HG03520 (cell line): ENCODE results near the gene RFX1.
"Not testable (repeated sequence)": the region's sequence is repeated elsewhere in the genome, so short reads cannot be mapped to it uniquely, and the experiment has no call there.

Experiments
- ATAC-seq: cut with Tn5 transposase; IDR thresholded peaks from one replicate; pipeline ENCODE4 v1.9.1; 2021; ENCODE audit warnings: mild to moderate bottlenecking, moderate library complexity; ENCODE audit not compliant: unreplicated experiment

RFX1 gene

DNA sequence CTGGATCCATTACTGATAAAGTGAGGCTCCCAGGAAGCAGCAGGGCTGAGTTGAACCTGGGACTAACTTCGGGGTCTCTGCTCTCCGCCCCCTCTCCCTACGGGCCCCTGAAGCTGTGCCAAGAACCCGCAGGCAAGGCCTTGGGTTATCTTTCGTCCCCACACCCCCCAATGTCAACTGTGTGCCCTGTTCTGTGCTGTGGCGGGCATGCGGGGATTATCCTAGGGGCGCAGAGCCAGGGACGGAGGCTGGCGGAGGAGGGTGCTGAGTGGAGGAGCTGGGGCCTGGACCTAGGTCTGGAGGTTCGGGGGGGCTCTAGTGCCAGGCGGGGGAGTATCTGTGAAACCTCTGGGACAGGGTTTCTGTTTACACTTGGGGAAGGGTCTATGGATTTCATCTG, 26.4 kb downstream of the RFX1 start:
- ATAC-seq = no peak

DNA sequence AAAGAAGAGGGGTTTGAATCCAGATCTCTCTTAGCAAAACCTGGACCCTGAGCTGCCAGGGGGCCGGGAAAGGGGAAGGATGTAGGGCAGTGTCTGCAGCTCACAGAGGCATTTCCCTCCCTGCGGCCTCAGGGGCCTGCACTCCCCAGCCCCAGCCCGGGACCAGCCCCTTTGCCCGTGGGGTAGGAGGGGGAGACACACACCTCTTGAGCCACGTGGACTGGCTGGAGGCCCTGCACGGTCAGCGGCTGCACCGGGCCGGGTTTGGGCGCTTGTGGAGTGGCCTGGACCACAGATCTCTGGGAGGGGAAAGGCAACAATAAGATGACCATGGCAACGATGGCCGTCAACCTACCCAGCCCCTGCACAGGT, 26.9 kb downstream of the RFX1 start:
- no peak for ATAC-seq

DNA sequence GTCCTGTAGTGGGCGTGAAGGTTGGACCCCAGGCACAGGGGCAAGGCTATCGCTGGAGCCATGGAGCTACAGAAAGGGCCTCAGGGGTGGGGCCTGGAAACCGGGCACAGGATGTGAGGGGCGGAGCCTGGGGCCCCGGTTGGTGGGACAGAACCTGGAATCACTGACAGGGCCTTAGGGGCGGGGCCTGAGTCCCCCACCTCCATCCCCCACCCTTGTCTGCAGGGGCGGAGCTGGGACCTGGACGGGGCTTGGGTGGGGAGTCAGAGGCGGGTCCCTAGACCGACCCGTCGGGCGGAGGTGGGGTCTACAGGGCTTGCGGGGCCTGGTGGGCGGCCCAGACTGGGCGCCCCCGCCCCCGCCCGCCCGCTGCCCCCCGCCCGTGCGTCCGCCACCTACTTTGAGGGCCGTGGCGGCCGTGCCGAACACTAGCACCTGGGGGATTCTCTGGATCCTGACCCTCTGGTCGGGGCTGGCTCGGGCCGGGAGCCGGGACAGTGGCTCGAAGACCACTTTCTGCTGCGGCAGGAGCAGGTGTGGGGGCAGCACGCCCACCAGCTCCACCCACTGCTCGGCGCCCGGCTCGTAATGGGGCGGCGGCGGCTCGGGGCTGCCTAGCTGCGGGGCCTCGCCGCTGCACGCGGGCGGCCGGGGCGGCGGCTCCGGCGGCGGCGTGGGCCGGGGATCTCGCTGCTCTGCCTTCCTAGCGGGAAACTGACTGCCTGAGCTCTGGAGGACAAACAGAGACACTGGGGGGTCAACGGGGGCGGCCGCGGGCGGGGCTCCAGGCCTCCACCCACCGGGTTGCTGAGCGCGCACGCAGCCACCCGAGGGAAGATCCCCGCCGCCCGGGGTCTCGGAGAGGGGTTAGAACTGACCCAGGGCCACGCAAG, 27.5 kb downstream of the RFX1 start:
- ATAC-seq = no peak

DNA sequence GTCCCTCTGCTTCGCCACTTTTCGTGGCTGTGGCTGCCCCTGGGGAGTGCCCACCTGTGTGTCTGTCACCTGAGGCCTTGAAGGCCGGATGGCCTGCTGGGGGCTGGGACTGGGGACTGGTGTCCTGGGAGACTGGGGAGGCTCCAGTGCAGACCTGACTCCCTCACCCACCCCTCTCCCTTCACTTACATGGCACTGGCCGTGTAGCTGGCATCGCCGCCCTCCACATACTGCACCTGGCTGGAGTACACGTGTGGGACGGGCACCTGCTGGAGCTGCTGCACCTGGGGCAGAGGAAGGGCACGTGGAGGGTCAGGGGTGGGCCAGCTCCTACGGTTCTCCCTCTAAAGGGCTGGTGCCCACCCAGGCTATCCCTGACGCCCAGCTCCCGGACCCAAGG, 28.3 kb downstream of the RFX1 start:
- ATAC-seq = no peak

DNA sequence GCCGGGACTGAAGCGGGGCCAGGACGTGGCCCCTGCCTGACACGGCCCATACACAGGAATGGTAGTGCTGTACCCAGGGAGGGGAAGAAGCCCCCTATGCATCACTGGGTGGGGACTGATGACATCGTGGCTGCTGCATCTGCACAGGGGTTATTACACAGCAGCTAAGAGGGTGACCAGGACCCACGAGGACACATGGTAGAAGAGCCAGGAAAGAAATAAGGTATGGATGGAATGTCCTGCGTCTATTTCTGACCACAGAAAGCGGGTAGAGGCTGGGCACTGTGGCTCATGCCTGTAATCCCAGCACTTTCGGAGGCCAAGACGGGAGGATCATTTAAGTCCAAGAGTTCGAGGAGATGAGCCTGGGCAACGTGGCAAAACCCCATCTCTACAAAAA, 29.7 kb downstream of the RFX1 start:
- no peak for ATAC-seq

DNA sequence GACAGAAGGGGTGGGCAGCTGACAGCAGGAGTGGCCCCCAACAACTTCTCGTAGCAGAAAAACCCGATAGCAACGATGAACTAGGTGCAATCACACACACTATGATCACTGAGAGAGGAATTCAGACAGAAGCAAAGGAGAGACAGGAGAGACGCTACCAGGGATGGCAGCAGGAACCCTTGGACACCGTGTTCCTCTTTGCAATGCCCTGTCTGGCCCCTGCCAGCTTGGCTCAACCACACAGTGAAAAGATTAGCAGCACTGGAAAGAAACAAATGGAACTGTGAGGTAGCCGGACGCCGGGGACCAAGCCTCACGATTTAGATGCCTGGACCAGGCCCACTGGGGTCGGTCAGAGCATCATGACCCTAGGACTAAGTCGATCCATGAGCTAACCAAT, 30.2 kb downstream of the RFX1 start:
- no peak for ATAC-seq

DNA sequence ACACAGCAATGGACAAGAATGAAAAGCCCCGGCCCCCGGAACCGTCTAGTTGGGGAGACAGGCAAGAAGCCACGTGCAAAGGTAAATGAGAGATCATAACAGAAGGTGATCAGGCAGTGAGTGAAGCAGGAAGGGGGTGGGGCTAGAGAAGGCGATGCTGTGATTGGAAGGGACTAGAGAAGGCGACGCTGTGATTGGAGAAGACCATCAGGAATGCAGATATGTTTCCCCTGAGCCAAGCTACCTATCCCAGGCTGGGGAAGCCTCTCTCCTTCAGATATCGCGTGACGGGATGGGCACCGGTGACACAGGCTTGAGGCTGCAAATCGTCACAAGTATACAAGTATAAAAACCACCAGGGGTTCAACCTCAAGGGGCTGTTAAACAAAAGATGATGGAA, 32.0 kb downstream of the RFX1 start:
- no peak for ATAC-seq

DNA sequence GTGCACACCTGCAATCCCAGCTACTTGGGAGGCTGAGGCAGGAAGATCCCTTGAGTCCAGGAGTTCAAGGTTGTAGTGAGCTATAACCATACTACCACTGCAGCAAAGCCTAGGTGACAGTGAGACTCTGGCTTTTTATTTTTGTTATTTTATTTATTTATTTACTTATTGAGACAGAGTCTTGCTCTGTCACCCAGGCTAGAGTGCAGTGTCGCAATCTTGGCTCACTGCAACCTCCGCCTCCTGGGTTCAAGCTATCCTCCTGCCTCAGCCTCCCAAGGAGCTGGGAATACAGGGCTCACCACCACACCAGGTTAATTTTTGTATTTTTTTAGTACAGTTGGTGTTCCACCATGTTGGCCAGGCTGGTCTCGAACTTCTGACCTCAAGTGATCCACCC, 32.6 kb downstream of the RFX1 start:
- ATAC-seq = not testable (repeated sequence)

DNA sequence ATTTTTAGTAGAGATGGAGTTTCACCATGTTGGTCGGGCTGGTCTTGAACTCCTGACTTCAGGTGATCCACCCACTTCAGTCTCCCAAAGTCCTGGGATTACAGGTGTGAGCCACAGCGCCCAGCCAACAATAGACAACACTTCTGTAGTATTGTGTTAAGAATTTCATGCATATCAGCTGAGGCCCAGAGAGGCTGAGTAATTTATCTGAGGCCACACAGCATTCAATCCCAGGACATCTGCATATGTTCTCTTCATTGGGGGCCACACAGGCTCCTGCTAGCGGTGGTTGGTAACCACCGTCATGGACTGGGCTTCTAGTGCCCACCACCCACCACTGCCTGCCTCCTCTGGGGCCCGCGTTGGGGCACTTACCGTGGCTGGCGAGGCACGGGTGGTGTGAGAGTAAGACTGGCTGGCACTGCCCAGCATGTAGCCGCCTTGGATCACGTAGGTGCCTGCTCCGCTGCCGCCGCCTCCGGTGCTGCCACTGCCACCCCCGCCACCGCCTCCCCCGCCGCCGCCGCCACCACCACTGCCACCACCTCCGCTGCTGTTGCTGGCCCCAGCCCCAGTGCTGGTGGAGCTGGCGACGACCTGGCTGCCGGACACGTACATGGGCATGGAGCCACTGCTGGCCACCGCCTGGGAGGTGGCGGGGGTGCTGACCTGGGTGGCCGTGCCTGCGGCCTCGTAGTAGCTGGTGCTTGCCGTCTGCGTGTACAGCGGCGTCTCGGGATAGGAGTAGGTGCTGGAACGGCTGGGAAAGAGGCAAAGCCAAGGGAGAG, 33.6 kb downstream of the RFX1 start:
- ATAC-seq = no peak

DNA sequence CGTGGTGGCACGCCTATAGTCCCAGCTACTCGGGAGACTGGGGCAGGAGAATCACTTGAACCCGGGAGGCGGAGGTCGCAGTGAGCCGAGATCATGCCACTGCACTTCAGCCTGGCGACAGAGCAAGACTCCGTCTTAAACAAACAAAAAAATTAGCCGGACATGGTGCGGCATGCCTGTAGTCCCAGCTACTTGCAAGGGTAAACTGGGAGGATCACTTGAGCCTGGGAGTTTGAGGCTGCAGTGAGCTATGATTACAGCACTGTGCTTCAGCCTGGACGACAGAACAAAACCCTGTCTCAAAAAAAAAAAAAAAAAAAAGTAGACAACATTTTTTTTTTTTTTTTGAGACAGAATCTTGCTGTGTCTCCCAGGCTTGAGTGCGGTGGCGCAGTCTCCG, 34.3 kb downstream of the RFX1 start:
- not testable (repeated sequence) for ATAC-seq

DNA sequence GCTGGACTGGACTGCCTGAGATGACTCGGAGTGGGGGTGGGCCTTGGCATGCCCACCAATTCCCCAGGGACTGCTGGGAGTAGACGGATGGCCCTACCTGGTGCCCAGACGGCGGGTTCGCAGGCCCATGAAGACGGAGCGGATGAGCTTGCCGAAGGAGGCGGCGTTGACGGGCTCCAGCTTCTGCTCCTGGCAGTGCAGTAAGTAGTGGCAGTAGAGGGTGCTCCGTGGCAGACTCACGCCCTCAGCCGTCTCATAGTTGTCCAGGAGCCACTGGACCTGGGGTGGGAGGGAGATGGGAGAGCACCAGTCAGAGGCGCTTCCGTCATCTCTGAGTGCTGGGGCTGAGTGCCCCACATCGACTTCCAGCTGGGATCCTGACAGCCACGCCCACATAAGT, 36.2 kb downstream of the RFX1 start:
- no peak for ATAC-seq

DNA sequence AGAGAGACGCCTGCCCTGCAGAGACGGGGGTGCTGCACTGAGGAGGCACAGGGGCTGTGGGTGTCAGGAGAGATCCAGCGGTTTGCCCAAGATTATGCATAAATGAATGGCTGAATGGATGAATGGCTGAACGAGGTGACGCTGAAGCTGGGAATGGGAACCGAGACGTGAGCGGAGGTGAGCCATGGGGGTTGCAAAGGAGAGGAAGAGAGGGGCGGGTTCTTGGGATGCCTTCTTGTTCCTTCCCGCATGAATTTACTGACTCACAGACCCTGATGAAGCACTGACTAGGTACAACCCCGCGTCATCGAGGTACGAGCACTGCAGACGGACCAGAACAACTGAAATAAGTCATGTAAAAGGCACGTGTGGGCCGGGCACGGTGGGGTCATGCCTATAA, 37.1 kb downstream of the RFX1 start:
- ATAC-seq = no peak

DNA sequence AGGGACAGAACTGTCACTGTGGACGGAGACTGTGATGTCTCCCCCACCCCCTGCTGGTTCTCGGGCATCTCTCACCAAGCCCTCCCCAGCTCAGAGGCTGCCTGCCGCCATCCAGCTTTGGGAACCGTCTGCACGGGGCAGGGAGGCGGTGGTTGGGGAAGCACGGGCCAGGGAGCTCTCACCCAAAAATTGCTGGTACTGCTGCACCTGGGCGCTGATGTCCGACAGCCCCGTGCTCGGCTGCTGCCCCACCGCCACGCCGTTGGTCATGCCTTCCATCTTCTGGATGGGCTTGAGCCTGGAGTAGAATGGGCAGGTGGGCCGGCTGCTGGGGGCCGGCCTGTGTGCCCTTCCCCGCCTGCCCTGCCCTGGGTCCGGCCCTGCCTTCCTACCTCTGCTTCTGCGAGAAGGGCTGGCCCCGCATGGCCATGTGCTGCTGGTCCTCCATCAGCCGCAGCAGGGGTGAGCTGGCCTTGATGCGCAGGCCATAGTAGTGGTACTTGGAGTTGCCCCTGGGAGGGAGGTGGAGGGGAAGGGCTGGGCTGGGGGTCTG, 37.7 kb downstream of the RFX1 start:
- no peak for ATAC-seq

DNA sequence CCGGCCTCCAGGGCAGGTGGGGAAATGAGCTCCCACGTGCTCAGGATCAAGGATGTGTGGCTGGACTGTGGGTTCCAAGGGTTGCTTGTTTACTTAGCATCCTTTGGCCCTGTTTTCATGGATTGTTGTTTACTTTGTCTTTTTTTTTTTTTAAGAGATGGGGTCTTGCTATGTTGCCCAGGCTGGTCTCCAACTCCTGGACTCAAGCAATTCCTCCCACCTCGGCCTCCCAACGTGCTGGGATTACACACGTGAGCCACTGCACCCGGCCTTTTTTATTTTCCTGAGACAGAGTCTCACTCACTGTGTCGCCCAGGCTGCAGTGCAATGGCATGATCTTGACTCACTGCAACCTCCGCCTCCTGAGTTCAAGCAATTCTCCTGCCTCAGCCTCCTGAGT, 38.9 kb downstream of the RFX1 start:
- not testable (repeated sequence) for ATAC-seq

DNA sequence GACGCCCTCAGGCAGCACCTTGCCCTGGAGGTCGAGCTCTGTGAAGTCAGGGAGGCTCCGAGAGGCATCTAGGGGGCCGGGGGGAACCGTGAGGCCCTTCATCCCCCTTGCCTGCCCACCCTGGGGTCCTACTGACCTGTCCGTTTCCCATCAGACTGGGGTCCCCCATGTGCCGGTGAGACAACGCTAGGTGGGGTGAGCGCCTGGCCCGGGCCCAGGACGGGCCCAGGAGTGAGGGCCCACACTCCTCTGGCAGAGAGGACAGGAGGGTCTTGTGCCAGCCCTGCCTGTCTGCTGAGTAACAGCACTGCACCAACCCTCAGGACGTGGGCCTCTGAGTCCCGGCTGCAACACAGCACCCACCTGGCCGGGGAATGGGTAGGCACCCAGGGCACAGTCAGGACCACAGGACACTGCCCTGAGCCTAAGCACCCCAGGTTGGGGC, 39.4 kb downstream of the RFX1 start:
- no peak for ATAC-seq

DNA sequence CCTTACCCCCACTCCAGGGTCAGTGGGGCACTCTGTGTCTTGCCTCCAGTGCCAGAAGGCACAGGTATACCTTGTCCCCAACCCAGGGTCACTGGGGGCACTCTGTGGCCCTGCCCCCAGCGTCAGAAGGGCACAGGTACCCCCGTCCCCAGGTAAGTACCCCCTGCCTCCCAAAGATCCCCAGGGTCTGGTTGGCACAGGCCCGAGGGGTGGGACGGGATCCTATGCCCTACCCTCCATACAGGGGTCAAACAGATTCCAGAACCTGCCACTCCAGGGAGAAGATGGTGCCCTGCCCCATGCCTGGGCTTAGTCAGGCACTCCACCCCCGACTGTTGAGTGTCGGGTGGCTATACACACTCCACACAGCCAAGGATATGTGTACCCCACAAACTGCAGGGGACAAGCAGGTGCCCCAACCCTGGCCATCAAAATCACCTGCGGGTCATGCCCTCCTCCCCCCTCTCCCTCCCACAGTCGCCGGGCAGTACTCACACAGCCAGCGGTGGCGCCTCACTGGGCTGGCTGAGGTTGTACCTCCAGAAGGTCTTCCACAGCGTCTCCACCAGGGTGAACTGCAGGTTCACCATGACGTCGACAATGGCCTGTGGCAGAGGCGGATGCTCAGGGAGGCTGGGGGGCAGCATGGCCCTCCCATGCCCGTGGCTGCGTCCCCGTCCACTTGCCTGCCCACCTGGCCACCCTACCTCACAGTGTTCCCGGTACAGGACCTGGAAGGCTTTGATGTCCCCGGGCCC, 40.0 kb downstream of the RFX1 start:
- no peak for ATAC-seq

DNA sequence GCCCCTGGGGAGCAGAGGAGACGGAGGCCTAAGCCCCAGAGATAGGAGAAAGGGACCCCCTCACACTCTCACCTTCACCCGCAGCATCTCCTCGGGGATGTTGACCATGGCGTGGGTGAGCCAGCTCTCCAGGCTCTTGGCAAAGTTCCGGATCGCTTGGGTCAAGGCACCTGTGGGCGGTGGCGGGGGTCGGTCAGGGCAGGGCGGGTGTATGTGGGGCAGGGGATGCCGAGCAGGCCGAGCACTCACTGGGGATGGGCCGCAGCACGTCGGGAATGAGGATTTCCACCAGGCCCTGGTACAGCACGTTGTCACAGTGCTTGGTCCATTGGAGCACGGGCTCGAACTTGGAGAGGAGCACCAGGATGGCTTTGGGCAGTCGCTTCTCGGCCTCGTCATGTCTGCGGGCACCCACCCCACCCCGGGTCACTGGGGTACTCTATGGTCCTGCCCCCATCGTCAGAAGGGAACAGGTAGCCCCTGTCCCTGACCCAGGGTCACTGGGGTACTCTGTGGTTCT, 40.7 kb downstream of the RFX1 start:
- ATAC-seq = no peak

DNA sequence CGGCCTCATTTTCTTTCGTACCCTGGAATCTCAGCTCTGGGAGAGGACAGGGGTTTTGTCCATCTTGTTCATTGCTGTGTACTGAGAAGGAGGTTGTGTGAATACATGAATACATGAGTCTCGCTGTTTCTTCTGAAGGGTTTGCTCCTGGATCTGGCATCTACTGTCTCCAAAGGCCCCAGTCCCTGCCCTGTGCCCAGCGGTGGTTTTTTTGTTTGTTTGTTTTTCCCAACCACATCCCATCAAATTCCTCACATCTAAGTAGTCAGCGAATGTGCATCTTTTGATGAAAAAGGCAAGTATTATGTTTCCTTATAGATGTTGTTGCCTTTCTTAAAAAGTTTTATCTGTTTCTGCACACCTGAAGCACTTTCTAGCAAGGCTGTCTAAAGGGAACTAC, 41.3 kb downstream of the RFX1 start:
- no peak for ATAC-seq

DNA sequence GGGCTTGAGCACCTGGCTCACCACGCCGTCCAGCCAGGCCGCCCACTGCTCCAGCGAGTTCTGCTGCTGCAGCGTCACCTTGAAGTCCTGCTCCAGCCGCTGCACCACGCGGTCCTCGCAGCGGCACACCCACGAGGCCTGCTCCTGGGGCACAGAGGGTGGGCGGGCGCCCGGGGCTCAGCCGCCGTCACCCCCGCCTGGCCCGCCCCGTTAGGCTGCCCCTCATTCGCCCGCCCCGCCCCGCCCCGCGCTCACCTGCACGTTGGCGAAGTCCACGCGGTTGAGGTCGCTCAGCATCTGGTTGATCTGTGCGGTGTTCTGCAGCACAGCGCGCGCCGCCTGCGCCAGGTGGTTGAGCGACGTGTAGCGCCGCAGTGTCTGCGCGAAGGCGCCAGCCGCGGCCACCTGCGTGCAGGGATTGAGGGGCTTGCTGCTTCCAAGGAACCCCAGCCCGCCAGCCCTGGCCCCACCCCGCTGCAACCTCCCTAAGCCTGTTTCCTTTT, 42.5 kb downstream of the RFX1 start:
- no peak for ATAC-seq

DNA sequence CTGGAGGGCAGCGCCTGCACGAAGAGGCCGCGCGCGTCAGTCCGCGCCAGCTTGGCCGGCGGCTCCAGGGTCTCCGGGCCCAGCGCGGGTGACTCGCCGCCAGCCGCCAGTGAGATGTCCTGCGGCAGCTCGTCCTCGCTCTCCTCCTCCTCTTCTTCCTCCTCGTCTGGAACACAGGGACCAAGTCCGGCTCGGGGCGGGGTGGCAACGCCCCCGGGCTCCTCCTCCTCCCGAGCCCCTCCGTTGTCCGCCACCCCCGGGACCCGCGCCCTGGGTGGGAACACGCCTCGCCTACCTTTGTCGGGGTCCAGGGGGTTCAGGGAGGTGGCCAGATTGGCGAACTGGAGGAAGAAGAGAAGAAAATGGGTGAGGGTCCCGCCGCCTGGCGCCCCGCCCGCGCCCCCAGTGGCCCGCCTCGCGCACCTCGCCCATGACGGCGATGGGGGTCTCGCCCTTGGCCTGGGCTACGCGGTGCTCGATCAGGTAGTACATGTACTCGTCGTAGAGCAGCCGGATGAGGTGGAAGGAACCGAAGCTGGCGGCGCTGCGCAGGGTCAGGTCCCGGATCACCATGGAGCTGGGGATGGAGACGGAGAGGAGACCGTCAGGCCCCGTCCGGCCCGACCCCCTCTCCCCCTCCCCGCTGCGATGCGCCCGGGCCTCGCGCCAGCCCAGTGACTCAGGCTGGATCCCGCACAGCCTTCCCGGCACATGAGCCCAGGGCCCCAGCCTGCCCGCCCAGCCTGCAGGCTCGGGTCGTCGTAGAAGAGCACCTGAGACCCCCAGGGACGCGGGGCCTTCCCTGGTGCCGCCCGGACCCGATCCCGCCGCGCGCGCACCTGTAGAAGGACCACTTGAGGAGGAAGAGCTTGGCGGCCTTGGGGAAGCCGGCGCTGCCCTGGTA, 43.2 kb downstream of the RFX1 start:
- ATAC-seq = no peak
